ENCODE measurements around the gene MINDY3.

- TF ChIP-seq POLR2A (IDR thresholded peaks at IDR 0.05) (no peak), CTCF (IDR thresholded peaks at IDR 0.05 in 8 of 11, conservative IDR thresholded peaks at IDR 0.05 in 3 of 11) (no peak)
Observed at GRCh38 chr10:15829495-15829894, 30.8 kb downstream of the MINDY3 start.

Data from spleen (tissue), 7 donors.